Naive thymus-derived CD8-positive, alpha-beta T cell (primary cell): Measurements from ENCODE around the gene TOMM6. TPM values are rescaled to one million over a fixed set of nuclear protein-coding genes. Genes with fewer than 3 reads are reported as not detected.

Experiments
- ATAC-seq, 2 donors: fragments of 150-1000 bp; cut with Tn5 transposase in 1 of 2; sonication (Bioruptor Pico), chemical (Tn5 transposase) in 1 of 2; 1 replicate in 1 of 2; 2 replicates in 1 of 2; pipeline ENCODE4 v1.10.0; 2021; ENCODE audit warnings: mild to moderate bottlenecking in 2 of 2, moderate library complexity in 2 of 2
- POLR2A ChIA-PET: fragments of 350-600 bp; sonication (Branson Sonifier 250); formaldehyde crosslinking; loops from one replicate; lab custom pipeline; 2021; ENCODE audit warnings: antibody characterized with exemption; lab: Charles Lee
- DNase-seq, 10 donors: peaks; one replicate each; pipeline versions ENCODE4 v3.0.0 to v3.0.0-alpha.2; 2020 to 2022
- H3K27ac Mint-ChIP-seq, 10 donors: one replicate each; pipeline ENCODE4 v1.8.0; 2020 to 2022; ENCODE audit warnings: mild to moderate bottlenecking in 10 of 10, mixed read lengths in 10 of 10, moderate library complexity in 4 of 10, inconsistent platforms in 1 of 10
- H3K27me3 Mint-ChIP-seq, 5 donors: one replicate each; pipeline ENCODE4 v1.8.0; 2021 to 2022; ENCODE audit warnings: mixed read lengths in 5 of 5
- H3K36me3 Mint-ChIP-seq, 3 donors: one replicate each; pipeline ENCODE4 v1.8.0; 2020 to 2022; ENCODE audit warnings: mixed read lengths in 3 of 3, mild to moderate bottlenecking in 2 of 3, inconsistent platforms in 1 of 3
- H3K4me1 Mint-ChIP-seq, 4 donors: one replicate each; pipeline ENCODE4 v1.8.0; 2021 to 2022; ENCODE audit warnings: mixed read lengths in 4 of 4
- H3K4me3 Mint-ChIP-seq, 10 donors: one replicate each; pipeline ENCODE4 v1.8.0; 2020 to 2022; ENCODE audit warnings: mild to moderate bottlenecking in 10 of 10, mixed read lengths in 10 of 10, moderate library complexity in 6 of 10, inconsistent platforms in 1 of 10
- H3K9me3 Mint-ChIP-seq, 9 donors: one replicate each; pipeline ENCODE4 v1.8.0; 2020 to 2022; ENCODE audit warnings: mixed read lengths in 9 of 9, mild to moderate bottlenecking in 3 of 9, inconsistent platforms in 1 of 9, moderate library complexity in 1 of 9
- polyA plus RNA-seq, 3 donors: library from polyadenylated mRNA; unstranded; fragments of 300-500 nt; fragmentation: Illumina TruSeq; gene quantifications; one replicate each; pipeline ENCODE4 v1.2.3, GENCODE V29; 2021
- total RNA-seq, 8 experiments: library from RNA in 2 of 8; stranded (reverse) in 2 of 8; gene quantifications; one replicate each; pipeline ENCODE4 v1.2.3 and lab custom pipeline; 2021 to 2026

Gene TOMM6
- total and polyA plus RNA-seq, 5 experiments from 2014 or later, result 134 to 440 (median 433) TPM

GRCh38 chr6:41818271-41819054, 31.0 kb downstream of the TOMM6 start:
- H3K9me3 Mint-ChIP-seq, result no peaks in the 10 kb centered on the region
- POLR2A ChIA-PET, result no interaction called here

GRCh38 chr6:41821266-41821665, 33.8 kb downstream of the TOMM6 start:
- H3K27me3 Mint-ChIP-seq, result no peaks in the 10 kb centered on the region
- H3K9me3 Mint-ChIP-seq, result no peaks in the 10 kb centered on the region
- no peaks in the 10 kb centered on the region for H3K4me1 Mint-ChIP-seq
- H3K27ac Mint-ChIP-seq, result peak overlapping the region in 1 of 10 donors; percentile 39
- POLR2A ChIA-PET, result no interaction called here
- no peaks in the 10 kb centered on the region for H3K36me3 Mint-ChIP-seq
- DNase-seq (no peak), ATAC-seq (no peak)
- H3K4me3 Mint-ChIP-seq, result no peak overlapping the region

More at GRCh38 chr6:41818271-41819054, 31.0 kb downstream of the TOMM6 start:
- ATAC-seq, result no peak
- no peak overlapping the region for H3K27ac Mint-ChIP-seq
- H3K36me3 Mint-ChIP-seq, result no peaks in the 10 kb centered on the region
- H3K4me1 Mint-ChIP-seq, result no peaks in the 10 kb centered on the region
- no peaks in the 10 kb centered on the region for H3K27me3 Mint-ChIP-seq
- no peak overlapping the region for H3K4me3 Mint-ChIP-seq
- DNase-seq, result no peak

GRCh38 chr6:41822021-41822420, 34.5 kb downstream of the TOMM6 start:
- no peak overlapping the region for H3K4me3 Mint-ChIP-seq

DNA sequence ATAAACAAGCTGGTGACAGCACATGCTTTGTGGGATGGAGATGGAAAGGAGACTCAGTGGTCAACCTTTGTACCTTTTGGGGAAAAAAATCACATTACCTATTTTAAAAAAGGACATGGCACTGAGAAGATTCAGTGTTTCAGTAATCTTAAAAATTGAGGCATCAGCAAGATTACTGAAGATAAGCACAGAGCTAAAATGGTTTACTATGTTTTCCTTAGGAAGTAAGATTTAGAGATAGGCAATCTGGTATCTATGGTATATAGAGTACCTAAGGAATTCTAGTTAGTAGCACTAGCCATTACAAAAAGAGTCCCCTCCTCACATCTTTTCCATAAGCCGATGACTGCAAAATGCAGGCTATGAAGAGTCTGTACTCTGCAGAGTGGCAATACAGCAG, 35.7 kb downstream of the TOMM6 start:
- H3K4me3 Mint-ChIP-seq, result no peak overlapping the region
- DNase-seq, result no peak
- no peak for ATAC-seq
- POLR2A ChIA-PET, result no interaction called here
- H3K36me3 Mint-ChIP-seq, result no peaks in the 10 kb centered on the region
- H3K9me3 Mint-ChIP-seq, result no peaks in the 10 kb centered on the region
- no peaks in the 10 kb centered on the region for H3K27me3 Mint-ChIP-seq
- H3K4me1 Mint-ChIP-seq, result no peaks in the 10 kb centered on the region
- no peak overlapping the region for H3K27ac Mint-ChIP-seq

More at GRCh38 chr6:41822021-41822420, 34.5 kb downstream of the TOMM6 start:
- H3K27me3 Mint-ChIP-seq, result no peaks in the 10 kb centered on the region
- no peaks in the 10 kb centered on the region for H3K36me3 Mint-ChIP-seq
- H3K4me1 Mint-ChIP-seq, result no peaks in the 10 kb centered on the region
- DNase-seq, result no peak
- H3K9me3 Mint-ChIP-seq, result no peaks in the 10 kb centered on the region
- H3K27ac Mint-ChIP-seq, result no peak overlapping the region
- ATAC-seq, result no peak
- POLR2A ChIA-PET, result no interaction called here

DNA sequence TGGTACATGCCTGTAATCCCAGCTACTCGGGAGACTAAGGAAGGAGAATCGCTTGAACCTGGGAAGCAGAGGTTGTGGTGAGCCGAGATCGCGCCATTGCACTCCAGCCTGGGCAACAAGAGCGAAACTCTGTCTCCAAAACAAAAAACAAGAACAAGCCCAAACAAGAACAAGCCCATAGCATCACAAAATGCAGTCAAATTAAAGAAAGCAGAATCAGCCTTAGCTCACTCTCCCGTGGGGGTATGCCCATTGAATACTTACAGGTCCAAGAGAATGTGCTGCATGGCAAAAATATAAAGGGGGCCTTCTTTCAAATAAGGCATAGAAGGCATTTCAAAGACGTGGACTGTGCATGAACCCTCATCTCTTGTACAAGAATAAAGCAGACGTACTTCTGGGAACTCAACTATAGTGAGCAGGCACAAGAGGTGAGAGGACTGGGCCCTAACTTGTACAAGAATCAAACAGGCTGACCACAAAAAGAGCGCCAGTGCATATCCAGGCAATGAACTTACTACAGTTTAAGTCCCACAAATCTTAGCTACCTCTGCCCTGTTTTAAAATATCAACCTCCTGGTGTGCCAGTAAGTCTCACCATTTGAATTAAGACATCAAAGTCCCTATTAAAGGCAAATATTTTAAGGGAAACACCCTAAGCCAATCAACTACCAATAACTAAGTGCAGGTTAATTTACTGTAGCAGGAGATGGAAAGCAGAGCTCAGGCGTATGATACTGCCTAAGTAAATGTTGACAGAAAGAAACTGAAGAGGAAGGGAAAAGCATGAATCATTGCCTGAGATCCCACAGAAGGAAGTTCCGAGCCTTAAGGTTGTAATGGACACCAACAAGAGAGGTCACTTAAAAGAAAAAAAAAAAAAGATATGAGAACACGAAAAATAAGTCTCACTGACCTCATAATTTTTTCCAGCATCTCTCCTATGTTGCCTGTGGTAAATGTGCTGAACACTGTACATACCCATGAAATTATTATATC, 37.4 kb downstream of the TOMM6 start:
- ATAC-seq, result no peak
- POLR2A ChIA-PET, result no interaction called here
- Mint-ChIP-seq H3K4me1 (no peaks in the 10 kb centered on the region), H3K27ac (no peak overlapping the region), H3K27me3 (no peaks in the 10 kb centered on the region), H3K4me3 (no peak overlapping the region), H3K9me3 (no peaks in the 10 kb centered on the region), H3K36me3 (no peaks in the 10 kb centered on the region)
- no peak for DNase-seq

DNA sequence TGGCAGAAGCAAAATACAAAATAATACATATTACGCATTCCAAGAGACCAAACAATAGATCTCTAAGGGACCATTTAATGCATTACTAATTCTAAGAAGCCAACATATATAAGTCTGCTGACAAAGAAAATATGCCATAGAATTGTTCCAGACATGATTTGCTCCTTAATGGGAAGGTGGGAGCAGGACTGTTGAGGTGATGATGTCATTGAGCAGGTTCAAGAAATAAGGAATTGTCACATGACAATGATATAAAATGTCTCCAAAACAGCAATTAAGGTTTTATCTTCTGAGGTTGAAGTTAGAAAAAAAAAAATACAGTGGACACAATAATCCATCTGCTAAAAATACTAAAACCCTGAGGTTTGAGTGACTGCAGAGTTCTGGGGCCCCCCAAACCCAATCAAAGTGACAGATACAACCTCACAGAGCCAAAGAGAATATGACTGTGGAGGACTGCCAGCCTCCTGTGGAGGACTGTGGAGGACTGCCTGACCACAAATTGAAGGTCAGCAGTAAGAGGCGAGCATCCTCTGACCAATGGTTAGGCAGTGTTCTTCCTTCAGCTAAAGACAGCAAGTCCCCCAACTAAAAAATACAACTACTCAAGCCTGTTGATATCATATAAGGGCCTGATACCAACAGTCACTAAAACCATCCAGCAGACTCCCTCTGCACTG, 39.0 kb downstream of the TOMM6 start:
- no peak for ATAC-seq
- POLR2A ChIA-PET, result no interaction called here

GRCh38 chr6:41832263-41832662, 44.8 kb downstream of the TOMM6 start:
- Mint-ChIP-seq H3K9me3 (no peaks in the 10 kb centered on the region), H3K27ac (no peak overlapping the region), H3K36me3 (peaks cover 0 to 4% (median 3%) of the 10 kb centered on the region in 3 donors), H3K27me3 (no peaks in the 10 kb centered on the region), H3K4me3 (no peak overlapping the region), H3K4me1 (peaks cover 4 to 10% (median 5%) of the 10 kb centered on the region in 4 donors)
- POLR2A ChIA-PET, result no interaction called here
- ATAC-seq (no peak), DNase-seq (no peak)

More for the DNA sequence above, 39.0 kb downstream of the TOMM6 start:
- Mint-ChIP-seq H3K4me1 (no peaks in the 10 kb centered on the region), H3K9me3 (no peaks in the 10 kb centered on the region), H3K27ac (no peak overlapping the region), H3K4me3 (no peak overlapping the region), H3K27me3 (no peaks in the 10 kb centered on the region), H3K36me3 (peaks cover 0 to under 1% (median under 1%) of the 10 kb centered on the region in 3 donors)
- DNase-seq, result no peak

GRCh38 chr6:41836022-41836659, 48.6 kb downstream of the TOMM6 start:
- Mint-ChIP-seq H3K9me3 (no peaks in the 10 kb centered on the region), H3K4me1 (peaks cover 4 to 10% (median 5%) of the 10 kb centered on the region in 4 donors), H3K27ac (peak overlapping the region in 3 of 10 donors; percentile 1 to 29 (median 26)), H3K4me3 (no peak overlapping the region), H3K36me3 (peaks cover 0 to 4% (median 3%) of the 10 kb centered on the region in 3 donors), H3K27me3 (no peaks in the 10 kb centered on the region)
- ATAC-seq, result peak in 1 of 2 donors; percentile 59
- POLR2A ChIA-PET, result no interaction called here
- DNase-seq, result peak in 2 of 10 donors; percentile 0 to 5

GRCh38 chr6:41836660-41837052, 49.2 kb downstream of the TOMM6 start:
- no peaks in the 10 kb centered on the region for H3K27me3 Mint-ChIP-seq
- ATAC-seq, result no peak
- POLR2A ChIA-PET, result no interaction called here

More at GRCh38 chr6:41836660-41837052, 49.2 kb downstream of the TOMM6 start:
- H3K36me3 Mint-ChIP-seq, result peaks cover 0 to 2% (median 2%) of the 10 kb centered on the region in 3 donors
- no peaks in the 10 kb centered on the region for H3K9me3 Mint-ChIP-seq
- DNase-seq, result no peak
- peaks cover 4 to 10% (median 5%) of the 10 kb centered on the region in 4 donors for H3K4me1 Mint-ChIP-seq
- no peak overlapping the region for H3K4me3 Mint-ChIP-seq
- no peak overlapping the region for H3K27ac Mint-ChIP-seq
